Measurements from ENCODE around the gene RPS6KA2. TPM values are rescaled to one million over a fixed set of nuclear protein-coding genes. Genes with fewer than 3 reads are reported as not detected.

The RPS6KA2 gene
- total and polyA plus RNA-seq, 2 donors (not counting 1 experiment from before 2014, with no cell fraction given): 2.2 to 16.0 TPM

- Mint-ChIP-seq H3K27ac (no peak overlapping the region), H3K9me3 (ENCODE audit: insufficient read depth) (peaks cover 11% of the 10 kb centered on the region), H3K4me3 (no peak overlapping the region), H3K4me1 (no peaks in the 10 kb centered on the region), H3K27me3 (no peaks in the 10 kb centered on the region)
- no peak for DNase-seq
- no peak overlapping the region for H2AFZ ChIP-seq (ENCODE audit: insufficient read depth, low read depth, low read length, poor library complexity, severe bottlenecking)
- H3K79me2 ChIP-seq (ENCODE audit: control insufficient read depth, insufficient read depth, low read length): peaks cover 5% of the 10 kb centered on the region
- POLR2A ChIA-PET: no interaction called here
- H3K9me3 ChIP-seq (ENCODE audit: control extremely low read depth in 1 of 3, control insufficient read depth in 2 of 3, insufficient read depth in 1 of 3, low read length in 2 of 3): peaks cover 0 to 10% (median 7%) of the 10 kb centered on the region in 3 donors
- H4K20me1 ChIP-seq (ENCODE audit: control insufficient read depth, insufficient read depth, low read length, poor library complexity, severe bottlenecking): no peaks in the 10 kb centered on the region
- H3K27me3 ChIP-seq (replicated peaks in 1 of 4; ENCODE audit: control extremely low read depth in 1 of 4, control insufficient read depth in 3 of 4, insufficient read depth in 4 of 4, low read length in 3 of 4): no peaks in the 10 kb centered on the region
- no peaks in the 10 kb centered on the region for H3K36me3 ChIP-seq (replicated peaks in 1 of 2; ENCODE audit: control extremely low read depth in 1 of 2, control insufficient read depth in 1 of 2, extremely low read depth in 1 of 2, insufficient read depth in 2 of 2, low read length in 1 of 2)
- intact Hi-C loops (cut with micrococcal nuclease): no loop called here
- ATAC-seq (ENCODE audit: low read depth): no peak
- no peak overlapping the region for H3K27ac ChIP-seq (ENCODE audit: low read length in 2 of 2)
- H3K4me2 ChIP-seq (replicated peaks; ENCODE audit: low read depth, low read length, poor library complexity, severe bottlenecking): no peak overlapping the region
- H3K4me1 ChIP-seq (ENCODE audit: control insufficient read depth in 2 of 2, insufficient read depth in 2 of 2, low read length in 2 of 2): no peaks in the 10 kb centered on the region
- no peak overlapping the region for H3K4me3 ChIP-seq (ENCODE audit: control extremely low read depth in 1 of 5, extremely low read depth in 1 of 5, insufficient read depth in 1 of 5, low read depth in 2 of 5, low read length in 4 of 5)
- H3K9ac ChIP-seq (ENCODE audit: low read length): no peak overlapping the region
- over 99% methylated on average over 9 of the region's 15 CpGs for WGBS (ENCODE audit: insufficient coverage)
- CTCF ChIA-PET: no interaction called here
- TF ChIP-seq CTCF (IDR thresholded peaks at IDR 0.05) (no peak), EZH2 (IDR thresholded peaks at IDR 0.05; ENCODE audit: borderline replicate concordance, insufficient read depth, low read depth, low read length, poor library complexity, severe bottlenecking) (no peak)
Measured at GRCh38 chr6:166578536-166579236, 48.4 kb downstream of the RPS6KA2 start.

- Histone ChIP-seq H4K20me1 (ENCODE audit: control insufficient read depth, insufficient read depth, low read length, poor library complexity, severe bottlenecking) (no peaks in the 10 kb centered on the region), H3K27ac (ENCODE audit: low read length in 2 of 2) (no peak overlapping the region), H3K27me3 (replicated peaks in 1 of 4; ENCODE audit: control extremely low read depth in 1 of 4, control insufficient read depth in 3 of 4, insufficient read depth in 4 of 4, low read length in 3 of 4) (no peaks in the 10 kb centered on the region), H3K36me3 (replicated peaks in 1 of 2; ENCODE audit: control extremely low read depth in 1 of 2, control insufficient read depth in 1 of 2, extremely low read depth in 1 of 2, insufficient read depth in 2 of 2, low read length in 1 of 2) (no peaks in the 10 kb centered on the region), H3K79me2 (ENCODE audit: control insufficient read depth, insufficient read depth, low read length) (no peaks in the 10 kb centered on the region), H3K4me1 (ENCODE audit: control insufficient read depth in 2 of 2, insufficient read depth in 2 of 2, low read length in 2 of 2) (no peaks in the 10 kb centered on the region), H2AFZ (ENCODE audit: insufficient read depth, low read depth, low read length, poor library complexity, severe bottlenecking) (no peak overlapping the region), H3K4me3 (ENCODE audit: control extremely low read depth in 1 of 5, extremely low read depth in 1 of 5, insufficient read depth in 1 of 5, low read depth in 2 of 5, low read length in 4 of 5) (no peak overlapping the region), H3K4me2 (replicated peaks; ENCODE audit: low read depth, low read length, poor library complexity, severe bottlenecking) (no peak overlapping the region), H3K9me3 (ENCODE audit: control extremely low read depth in 1 of 3, control insufficient read depth in 2 of 3, insufficient read depth in 1 of 3, low read length in 2 of 3) (peaks cover 0 to 10% (median 7%) of the 10 kb centered on the region in 3 donors), H3K9ac (ENCODE audit: low read length) (no peak overlapping the region)
- intact Hi-C loops (cut with micrococcal nuclease): no loop called here
- CTCF ChIA-PET: no interaction called here
- POLR2A ChIA-PET: no interaction called here
- Mint-ChIP-seq H3K9me3 (ENCODE audit: insufficient read depth) (peaks cover 11% of the 10 kb centered on the region), H3K27ac (no peak overlapping the region), H3K27me3 (no peaks in the 10 kb centered on the region), H3K4me3 (no peak overlapping the region), H3K4me1 (no peaks in the 10 kb centered on the region)
- ATAC-seq (ENCODE audit: low read depth): no peak
- no peak for DNase-seq
- no peak for TF ChIP-seq EZH2 (IDR thresholded peaks at IDR 0.05; ENCODE audit: borderline replicate concordance, insufficient read depth, low read depth, low read length, poor library complexity, severe bottlenecking)
- TF ChIP-seq CTCF (IDR thresholded peaks at IDR 0.05): no peak
- WGBS (ENCODE audit: insufficient coverage): 94% methylated on average over 8 of the region's 11 CpGs
Measured at GRCh38 chr6:166575205-166575604, 51.8 kb downstream of the RPS6KA2 start.

All from B cell (primary cell).